ENCODE measurements around the gene DNASE2B. TPM values are rescaled to one million over a fixed set of nuclear protein-coding genes. Genes with fewer than 3 reads are reported as not detected.
A peak's percentile ranks its signal among the peaks of the same experiment; 100 is the strongest.

The DNASE2B gene
- total and polyA plus RNA-seq, 3 experiments from 2014 or later: not detected

- Mint-ChIP-seq H3K9me3 (no peaks in the 10 kb centered on the region), H3K27ac (no peak overlapping the region), H3K4me3 (peak overlapping the region in 1 of 7 donors; percentile 45), H3K4me1 (peaks cover 6 to 16% (median 9%) of the 10 kb centered on the region in 3 donors), H3K27me3 (no peaks in the 10 kb centered on the region), H3K36me3 (no peaks in the 10 kb centered on the region)
- ChIA-PET POLR2A (no interaction called here), CTCF (no interaction called here)
- DNase-seq: no peak
- Histone ChIP-seq H3K4me1 (ENCODE audit: insufficient read depth, low read length) (no peaks in the 10 kb centered on the region), H3K4me3 (ENCODE audit: low read length) (no peak overlapping the region), H3K27me3 (ENCODE audit: insufficient read depth, low read length, poor library complexity, severe bottlenecking) (no peaks in the 10 kb centered on the region), H3K36me3 (ENCODE audit: insufficient read depth, low read length) (no peaks in the 10 kb centered on the region), H3K9me3 (ENCODE audit: low read length) (no peaks in the 10 kb centered on the region), H3K27ac (ENCODE audit: low read depth, low read length) (no peak overlapping the region)
These were observed 31.1 kb upstream of the DNASE2B start for GRCh38 chr1:84367219-84367618.

GRCh38 chr1:84368441-84368840 lies 29.8 kb upstream of the DNASE2B start:
- no peak for DNase-seq
- Mint-ChIP-seq H3K27ac (no peak overlapping the region), H3K9me3 (no peaks in the 10 kb centered on the region), H3K4me3 (no peak overlapping the region), H3K4me1 (peaks cover 6 to 9% (median 8%) of the 10 kb centered on the region in 3 donors), H3K36me3 (no peaks in the 10 kb centered on the region), H3K27me3 (no peaks in the 10 kb centered on the region)
- H3K36me3 ChIP-seq (ENCODE audit: insufficient read depth, low read length): no peaks in the 10 kb centered on the region
- no peaks in the 10 kb centered on the region for H3K9me3 ChIP-seq (ENCODE audit: low read length)
- no peaks in the 10 kb centered on the region for H3K27me3 ChIP-seq (ENCODE audit: insufficient read depth, low read length, poor library complexity, severe bottlenecking)
- H3K27ac ChIP-seq (ENCODE audit: low read depth, low read length): no peak overlapping the region
- H3K4me1 ChIP-seq (ENCODE audit: insufficient read depth, low read length): no peaks in the 10 kb centered on the region
- ChIA-PET CTCF (no interaction called here), POLR2A (no interaction called here)
- no peak overlapping the region for H3K4me3 ChIP-seq (ENCODE audit: low read length)

GRCh38 chr1:84370266-84370665 lies 28.0 kb upstream of the DNASE2B start:
- H3K27me3 ChIP-seq (ENCODE audit: insufficient read depth, low read length, poor library complexity, severe bottlenecking): no peaks in the 10 kb centered on the region
- CTCF ChIA-PET: no interaction called here
- H3K27ac ChIP-seq (ENCODE audit: low read depth, low read length): no peak overlapping the region
- no peaks in the 10 kb centered on the region for H3K9me3 ChIP-seq (ENCODE audit: low read length)
- no peaks in the 10 kb centered on the region for H3K9me3 Mint-ChIP-seq
- H3K4me1 ChIP-seq (ENCODE audit: insufficient read depth, low read length): no peaks in the 10 kb centered on the region
- H3K4me3 Mint-ChIP-seq: no peak overlapping the region
- H3K36me3 ChIP-seq (ENCODE audit: insufficient read depth, low read length): no peaks in the 10 kb centered on the region
- no peaks in the 10 kb centered on the region for H3K27me3 Mint-ChIP-seq
- H3K27ac Mint-ChIP-seq: peak overlapping the region in 1 of 8 donors; percentile 34
- H3K4me3 ChIP-seq (ENCODE audit: low read length): no peak overlapping the region
- H3K36me3 Mint-ChIP-seq: no peaks in the 10 kb centered on the region
- H3K4me1 Mint-ChIP-seq: peaks cover 6 to 8% (median 7%) of the 10 kb centered on the region in 3 donors
- POLR2A ChIA-PET: no interaction called here
- no peak for DNase-seq

GRCh38 chr1:84370831-84371394 lies 27.4 kb upstream of the DNASE2B start:
- H3K36me3 ChIP-seq (ENCODE audit: insufficient read depth, low read length): no peaks in the 10 kb centered on the region
- peaks cover under 1 to 2% (median 1%) of the 10 kb centered on the region in 3 donors for H3K4me1 Mint-ChIP-seq
- ChIA-PET POLR2A (no interaction called here), CTCF (no interaction called here)
- H3K9me3 ChIP-seq (ENCODE audit: low read length): no peaks in the 10 kb centered on the region
- no peak overlapping the region for H3K27ac ChIP-seq (ENCODE audit: low read depth, low read length)
- no peaks in the 10 kb centered on the region for H3K4me1 ChIP-seq (ENCODE audit: insufficient read depth, low read length)
- no peaks in the 10 kb centered on the region for H3K36me3 Mint-ChIP-seq
- H3K4me3 ChIP-seq (ENCODE audit: low read length): no peak overlapping the region
- no peaks in the 10 kb centered on the region for H3K27me3 ChIP-seq (ENCODE audit: insufficient read depth, low read length, poor library complexity, severe bottlenecking)
- H3K27me3 Mint-ChIP-seq: no peaks in the 10 kb centered on the region
- no peak for DNase-seq
- H3K27ac Mint-ChIP-seq: peak overlapping the region in 1 of 8 donors; percentile 34
- no peaks in the 10 kb centered on the region for H3K9me3 Mint-ChIP-seq
- H3K4me3 Mint-ChIP-seq: no peak overlapping the region

GRCh38 chr1:84373436-84374141 lies 24.7 kb upstream of the DNASE2B start:
- Histone ChIP-seq H3K27ac (ENCODE audit: low read depth, low read length) (no peak overlapping the region), H3K9me3 (ENCODE audit: low read length) (no peaks in the 10 kb centered on the region), H3K27me3 (ENCODE audit: insufficient read depth, low read length, poor library complexity, severe bottlenecking) (no peaks in the 10 kb centered on the region), H3K4me3 (ENCODE audit: low read length) (no peak overlapping the region), H3K36me3 (ENCODE audit: insufficient read depth, low read length) (no peaks in the 10 kb centered on the region), H3K4me1 (ENCODE audit: insufficient read depth, low read length) (no peaks in the 10 kb centered on the region)
- ChIA-PET CTCF (no interaction called here), POLR2A (no interaction called here)
- Mint-ChIP-seq H3K4me1 (no peaks in the 10 kb centered on the region), H3K36me3 (no peaks in the 10 kb centered on the region), H3K9me3 (no peaks in the 10 kb centered on the region), H3K27me3 (no peaks in the 10 kb centered on the region), H3K27ac (no peak overlapping the region), H3K4me3 (no peak overlapping the region)
- no peak for DNase-seq

GRCh38 chr1:84374991-84375696 lies 23.1 kb upstream of the DNASE2B start:
- Histone ChIP-seq H3K36me3 (ENCODE audit: insufficient read depth, low read length) (no peaks in the 10 kb centered on the region), H3K4me3 (ENCODE audit: low read length) (no peak overlapping the region), H3K27me3 (ENCODE audit: insufficient read depth, low read length, poor library complexity, severe bottlenecking) (no peaks in the 10 kb centered on the region), H3K4me1 (ENCODE audit: insufficient read depth, low read length) (no peaks in the 10 kb centered on the region), H3K27ac (ENCODE audit: low read depth, low read length) (no peak overlapping the region), H3K9me3 (ENCODE audit: low read length) (no peaks in the 10 kb centered on the region)
- H3K4me1 Mint-ChIP-seq: no peaks in the 10 kb centered on the region
- ChIA-PET POLR2A (no interaction called here), CTCF (no interaction called here)
- no peak overlapping the region for H3K4me3 Mint-ChIP-seq
- H3K27me3 Mint-ChIP-seq: no peaks in the 10 kb centered on the region
- no peak for DNase-seq
- no peaks in the 10 kb centered on the region for H3K9me3 Mint-ChIP-seq
- no peak overlapping the region for H3K27ac Mint-ChIP-seq
- no peaks in the 10 kb centered on the region for H3K36me3 Mint-ChIP-seq

GRCh38 chr1:84376000-84376910 lies 22.0 kb upstream of the DNASE2B start:
- Histone ChIP-seq H3K36me3 (ENCODE audit: insufficient read depth, low read length) (no peaks in the 10 kb centered on the region), H3K27me3 (ENCODE audit: insufficient read depth, low read length, poor library complexity, severe bottlenecking) (no peaks in the 10 kb centered on the region), H3K4me3 (ENCODE audit: low read length) (no peak overlapping the region), H3K9me3 (ENCODE audit: low read length) (no peaks in the 10 kb centered on the region), H3K27ac (ENCODE audit: low read depth, low read length) (no peak overlapping the region), H3K4me1 (ENCODE audit: insufficient read depth, low read length) (no peaks in the 10 kb centered on the region)
- no peak for DNase-seq
- Mint-ChIP-seq H3K27ac (no peak overlapping the region), H3K4me3 (no peak overlapping the region), H3K9me3 (no peaks in the 10 kb centered on the region), H3K36me3 (no peaks in the 10 kb centered on the region), H3K27me3 (no peaks in the 10 kb centered on the region), H3K4me1 (no peaks in the 10 kb centered on the region)
- ChIA-PET POLR2A (no interaction called here), CTCF (interaction anchor here (0.9 kb wide), 1 partner anchor 21 kb away, joined by 3 read pairs; no protein-coding TSS in a partner anchor)
